ENCODE data around the gene GVQW3.
A peak's percentile ranks its signal among the peaks of the same experiment; 100 is the strongest.

Gene GVQW3

GRCh38 chr11:76369406-76369805, 11.7 kb upstream of the GVQW3 start:
- no peaks in the 10 kb centered on the region for H3K27me3 Mint-ChIP-seq
- H3K9me3 Mint-ChIP-seq (ENCODE audit: low read depth): no peaks in the 10 kb centered on the region
- H3K4me1 Mint-ChIP-seq (ENCODE audit: low read depth): peaks cover 60% of the 10 kb centered on the region
- peak overlapping the region; percentile 37 for H3K27ac Mint-ChIP-seq
- no peak overlapping the region for H3K4me3 Mint-ChIP-seq
- H3K36me3 Mint-ChIP-seq: peaks cover 4% of the 10 kb centered on the region

GRCh38 chr11:76371170-76371569, 10.0 kb upstream of the GVQW3 start:
- H3K27ac Mint-ChIP-seq: peak overlapping the region; percentile 95

GRCh38 chr11:76376746-76377558, 4.2 kb upstream of the GVQW3 start:
- Mint-ChIP-seq H3K9me3 (ENCODE audit: low read depth) (no peaks in the 10 kb centered on the region), H3K4me1 (ENCODE audit: low read depth) (peaks cover 74% of the 10 kb centered on the region), H3K36me3 (no peaks in the 10 kb centered on the region), H3K27ac (no peak overlapping the region), H3K27me3 (no peaks in the 10 kb centered on the region), H3K4me3 (peak overlapping the region; percentile 8)

More at GRCh38 chr11:76371170-76371569, 10.0 kb upstream of the GVQW3 start:
- no peaks in the 10 kb centered on the region for H3K9me3 Mint-ChIP-seq (ENCODE audit: low read depth)
- no peaks in the 10 kb centered on the region for H3K27me3 Mint-ChIP-seq
- peak overlapping the region; percentile 74 for H3K4me3 Mint-ChIP-seq
- H3K4me1 Mint-ChIP-seq (ENCODE audit: low read depth): peaks cover 67% of the 10 kb centered on the region
- peaks cover 3% of the 10 kb centered on the region for H3K36me3 Mint-ChIP-seq

GRCh38 chr11:76379807-76380158, 1.3 kb upstream of the GVQW3 start:
- peaks cover 2% of the 10 kb centered on the region for H3K36me3 Mint-ChIP-seq
- H3K27me3 Mint-ChIP-seq: no peaks in the 10 kb centered on the region
- peak overlapping the region; percentile 97 for H3K4me3 Mint-ChIP-seq
- no peaks in the 10 kb centered on the region for H3K9me3 Mint-ChIP-seq (ENCODE audit: low read depth)
- peak overlapping the region; percentile 90 for H3K27ac Mint-ChIP-seq
- H3K4me1 Mint-ChIP-seq (ENCODE audit: low read depth): peaks cover 78% of the 10 kb centered on the region

GRCh38 chr11:76380159-76380976, 755 bp upstream of the GVQW3 start:
- peak overlapping the region; percentile 90 for H3K27ac Mint-ChIP-seq
- H3K9me3 Mint-ChIP-seq (ENCODE audit: low read depth): no peaks in the 10 kb centered on the region
- peaks cover 73% of the 10 kb centered on the region for H3K4me1 Mint-ChIP-seq (ENCODE audit: low read depth)
- peaks cover 4% of the 10 kb centered on the region for H3K36me3 Mint-ChIP-seq
- no peaks in the 10 kb centered on the region for H3K27me3 Mint-ChIP-seq
- peak overlapping the region; percentile 97 for H3K4me3 Mint-ChIP-seq

- H3K27ac Mint-ChIP-seq: no peak overlapping the region
- peaks cover 67% of the 10 kb centered on the region for H3K4me1 Mint-ChIP-seq (ENCODE audit: low read depth)
- H3K4me3 Mint-ChIP-seq: peak overlapping the region; percentile 95
- peaks cover 9% of the 10 kb centered on the region for H3K36me3 Mint-ChIP-seq
- H3K9me3 Mint-ChIP-seq (ENCODE audit: low read depth): no peaks in the 10 kb centered on the region
- no peaks in the 10 kb centered on the region for H3K27me3 Mint-ChIP-seq
These were observed 1.1 kb downstream of the GVQW3 start for GRCh38 chr11:76382209-76382608.

GRCh38 chr11:76385903-76386302, 4.8 kb downstream of the GVQW3 start:
- no peaks in the 10 kb centered on the region for H3K27me3 Mint-ChIP-seq

GRCh38 chr11:76388408-76388807, 7.3 kb downstream of the GVQW3 start:
- H3K4me3 Mint-ChIP-seq: no peak overlapping the region

More at GRCh38 chr11:76385903-76386302, 4.8 kb downstream of the GVQW3 start:
- Mint-ChIP-seq H3K4me3 (no peak overlapping the region), H3K36me3 (peaks cover 9% of the 10 kb centered on the region), H3K9me3 (ENCODE audit: low read depth) (no peaks in the 10 kb centered on the region), H3K4me1 (ENCODE audit: low read depth) (peaks cover 41% of the 10 kb centered on the region), H3K27ac (no peak overlapping the region)

GRCh38 chr11:76391021-76391420, 9.9 kb downstream of the GVQW3 start:
- no peak overlapping the region for H3K4me3 Mint-ChIP-seq

More at GRCh38 chr11:76388408-76388807, 7.3 kb downstream of the GVQW3 start:
- H3K27me3 Mint-ChIP-seq: no peaks in the 10 kb centered on the region
- H3K4me1 Mint-ChIP-seq (ENCODE audit: low read depth): peaks cover 19% of the 10 kb centered on the region
- no peak overlapping the region for H3K27ac Mint-ChIP-seq
- no peaks in the 10 kb centered on the region for H3K9me3 Mint-ChIP-seq (ENCODE audit: low read depth)
- peaks cover 9% of the 10 kb centered on the region for H3K36me3 Mint-ChIP-seq

GRCh38 chr11:76391811-76392475, 10.8 kb downstream of the GVQW3 start:
- H3K4me1 Mint-ChIP-seq (ENCODE audit: low read depth): peaks cover 2% of the 10 kb centered on the region
- no peak overlapping the region for H3K27ac Mint-ChIP-seq
- H3K9me3 Mint-ChIP-seq (ENCODE audit: low read depth): no peaks in the 10 kb centered on the region
- H3K27me3 Mint-ChIP-seq: no peaks in the 10 kb centered on the region
- no peaks in the 10 kb centered on the region for H3K36me3 Mint-ChIP-seq
- H3K4me3 Mint-ChIP-seq: no peak overlapping the region

More at GRCh38 chr11:76391021-76391420, 9.9 kb downstream of the GVQW3 start:
- Mint-ChIP-seq H3K27me3 (no peaks in the 10 kb centered on the region), H3K9me3 (ENCODE audit: low read depth) (no peaks in the 10 kb centered on the region), H3K4me1 (ENCODE audit: low read depth) (peaks cover 4% of the 10 kb centered on the region), H3K27ac (no peak overlapping the region), H3K36me3 (peaks cover 2% of the 10 kb centered on the region)

GRCh38 chr11:76392870-76393269, 11.7 kb downstream of the GVQW3 start:
- H3K27ac Mint-ChIP-seq: no peak overlapping the region
- H3K4me3 Mint-ChIP-seq: no peak overlapping the region
- no peaks in the 10 kb centered on the region for H3K27me3 Mint-ChIP-seq
- peaks cover 2% of the 10 kb centered on the region for H3K4me1 Mint-ChIP-seq (ENCODE audit: low read depth)
- no peaks in the 10 kb centered on the region for H3K36me3 Mint-ChIP-seq
- H3K9me3 Mint-ChIP-seq (ENCODE audit: low read depth): no peaks in the 10 kb centered on the region

GRCh38 chr11:76394411-76394810, 13.3 kb downstream of the GVQW3 start:
- Mint-ChIP-seq H3K36me3 (no peaks in the 10 kb centered on the region), H3K27me3 (no peaks in the 10 kb centered on the region), H3K27ac (no peak overlapping the region), H3K9me3 (ENCODE audit: low read depth) (no peaks in the 10 kb centered on the region), H3K4me3 (no peak overlapping the region), H3K4me1 (ENCODE audit: low read depth) (no peaks in the 10 kb centered on the region)

GRCh38 chr11:76395296-76395695, 14.2 kb downstream of the GVQW3 start:
- H3K4me1 Mint-ChIP-seq (ENCODE audit: low read depth): no peaks in the 10 kb centered on the region
- no peaks in the 10 kb centered on the region for H3K36me3 Mint-ChIP-seq
- H3K27me3 Mint-ChIP-seq: no peaks in the 10 kb centered on the region
- no peaks in the 10 kb centered on the region for H3K9me3 Mint-ChIP-seq (ENCODE audit: low read depth)
- H3K4me3 Mint-ChIP-seq: no peak overlapping the region
- no peak overlapping the region for H3K27ac Mint-ChIP-seq

- Mint-ChIP-seq H3K4me3 (no peak overlapping the region), H3K4me1 (ENCODE audit: low read depth) (peaks cover 2% of the 10 kb centered on the region), H3K27ac (no peak overlapping the region), H3K9me3 (ENCODE audit: low read depth) (no peaks in the 10 kb centered on the region), H3K36me3 (no peaks in the 10 kb centered on the region), H3K27me3 (no peaks in the 10 kb centered on the region)
These were observed 16.3 kb downstream of the GVQW3 start for GRCh38 chr11:76397383-76397782.

GRCh38 chr11:76400967-76401366, 19.8 kb downstream of the GVQW3 start:
- H3K9me3 Mint-ChIP-seq (ENCODE audit: low read depth): no peaks in the 10 kb centered on the region
- H3K4me1 Mint-ChIP-seq (ENCODE audit: low read depth): peaks cover 2% of the 10 kb centered on the region
- H3K27ac Mint-ChIP-seq: no peak overlapping the region
- H3K4me3 Mint-ChIP-seq: no peak overlapping the region
- H3K27me3 Mint-ChIP-seq: no peaks in the 10 kb centered on the region
- no peaks in the 10 kb centered on the region for H3K36me3 Mint-ChIP-seq
